ENCODE measurements around the gene HABP4.

The HABP4 gene

DNA sequence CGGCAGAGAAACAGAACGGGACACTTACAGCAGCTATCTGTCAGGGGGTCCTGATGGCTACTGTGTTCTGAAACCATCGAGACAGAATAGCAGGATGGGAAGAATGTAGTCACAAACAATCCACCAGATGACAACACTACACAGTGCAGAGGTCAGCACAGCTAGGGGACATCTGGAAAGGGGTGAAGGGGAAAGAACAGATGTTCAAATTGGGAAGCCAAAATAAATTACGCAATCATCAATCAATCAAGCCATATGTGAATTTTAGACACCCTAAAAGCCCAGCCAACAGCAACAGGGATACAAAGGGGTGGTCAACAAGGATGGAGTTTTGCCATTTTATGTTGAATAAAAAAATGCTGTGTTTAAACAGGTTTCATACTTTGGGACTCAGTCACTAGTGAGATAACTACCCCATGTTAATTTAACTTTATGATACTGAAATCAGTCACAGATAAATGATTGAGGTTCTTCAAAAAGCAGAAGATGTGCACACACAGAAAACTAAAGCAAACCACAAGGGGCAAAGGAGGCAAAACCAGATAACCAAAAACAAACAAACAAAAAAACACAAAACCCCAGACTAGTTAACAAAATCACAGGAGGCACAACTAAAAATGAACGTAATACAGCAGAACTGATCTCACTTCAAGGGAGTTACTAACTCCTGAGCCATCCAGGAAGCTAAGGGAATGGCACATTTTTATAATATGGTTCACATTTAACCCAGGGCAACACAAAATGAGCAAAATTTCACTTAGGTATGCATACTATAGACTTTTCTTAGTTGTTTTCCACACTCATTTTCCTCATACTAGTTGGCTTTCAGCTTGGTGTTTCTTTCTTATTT, 65.9 kb downstream of the HABP4 start:
- no peak for DNase-seq (ENCODE audit: low read depth in 1 of 2, low spot score in 1 of 2)

DNA sequence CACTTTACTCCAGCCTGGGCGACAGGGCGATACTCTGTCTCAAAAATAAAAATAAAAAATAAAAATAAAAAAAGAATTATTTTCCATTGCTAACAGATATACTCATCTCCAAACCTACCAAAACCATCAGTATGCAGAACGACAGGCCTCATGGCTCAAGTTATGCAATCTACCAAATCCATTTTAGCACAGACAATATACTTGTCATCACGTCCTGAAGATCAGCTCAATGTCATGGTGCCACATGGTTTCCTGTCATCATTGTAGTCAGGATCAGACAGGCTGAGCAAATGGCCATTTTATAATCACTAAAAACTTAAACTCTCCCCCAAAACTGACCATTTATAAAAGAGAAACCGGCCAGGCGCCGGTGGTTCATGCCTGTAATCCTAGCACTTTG, 69.1 kb downstream of the HABP4 start:
- no peak for DNase-seq (ENCODE audit: low read depth in 1 of 2, low spot score in 1 of 2)

DNA sequence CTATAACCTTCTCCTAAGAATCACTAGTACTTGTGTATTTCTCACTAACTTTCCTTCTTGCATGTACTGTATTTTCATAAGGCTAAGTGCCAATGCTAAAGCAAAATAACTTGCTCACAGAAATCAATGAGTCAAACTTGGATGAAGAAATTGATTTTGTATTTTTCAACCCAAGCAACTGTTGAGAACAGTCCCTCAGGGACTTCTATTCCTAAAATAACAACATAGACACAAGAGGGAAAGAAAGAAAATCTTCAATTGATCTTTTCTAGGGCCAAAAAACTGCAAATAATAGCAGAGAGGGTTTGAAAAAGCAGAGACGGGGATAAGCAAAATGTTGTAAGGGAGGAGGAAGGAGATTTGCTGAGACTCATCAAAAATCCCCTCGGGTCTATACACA, 69.8 kb downstream of the HABP4 start:
- DNase-seq (ENCODE audit: low read depth in 1 of 2, low spot score in 1 of 2), result no peak

DNA sequence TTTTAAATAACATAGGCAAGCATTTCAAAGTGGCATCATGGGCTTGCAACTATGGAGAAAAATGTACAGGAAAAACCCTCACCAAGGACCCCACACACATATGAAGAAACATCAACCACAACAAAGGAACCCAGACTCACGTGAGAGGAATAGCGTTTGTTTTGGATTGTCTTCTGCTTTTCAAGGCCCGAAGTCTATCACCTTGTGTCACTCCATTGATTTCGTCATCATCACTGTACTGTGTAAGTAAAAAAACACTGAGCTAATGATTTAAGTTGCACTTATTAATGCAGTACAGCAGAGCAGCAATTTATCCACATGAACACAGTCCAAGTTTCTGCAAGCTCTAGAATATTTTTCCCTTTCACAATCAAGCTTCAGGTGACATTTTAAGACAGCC, 72.4 kb downstream of the HABP4 start:
- DNase-seq (ENCODE audit: low read depth in 1 of 2, low spot score in 1 of 2), result no peak

DNA sequence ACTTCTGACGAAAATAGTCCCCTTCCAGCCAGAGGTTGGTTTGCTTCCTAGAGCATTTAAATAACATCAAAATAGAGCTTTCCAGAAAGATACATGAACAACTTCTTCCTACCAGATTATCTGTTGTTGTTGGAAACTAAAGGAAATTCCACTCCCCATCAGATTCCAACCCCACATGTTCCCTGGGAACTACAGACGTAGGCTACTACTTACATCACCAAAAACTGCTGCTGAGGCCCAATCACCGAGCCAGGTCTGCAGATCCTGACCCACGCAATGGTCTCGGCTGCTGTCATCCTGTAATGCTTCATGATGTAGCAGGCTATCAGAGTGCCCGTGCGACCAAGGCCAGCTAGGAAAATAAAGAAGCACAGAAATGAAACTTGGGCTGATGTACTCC, 73.4 kb downstream of the HABP4 start:
- no peak for DNase-seq (ENCODE audit: low read depth in 1 of 2, low spot score in 1 of 2)

DNA sequence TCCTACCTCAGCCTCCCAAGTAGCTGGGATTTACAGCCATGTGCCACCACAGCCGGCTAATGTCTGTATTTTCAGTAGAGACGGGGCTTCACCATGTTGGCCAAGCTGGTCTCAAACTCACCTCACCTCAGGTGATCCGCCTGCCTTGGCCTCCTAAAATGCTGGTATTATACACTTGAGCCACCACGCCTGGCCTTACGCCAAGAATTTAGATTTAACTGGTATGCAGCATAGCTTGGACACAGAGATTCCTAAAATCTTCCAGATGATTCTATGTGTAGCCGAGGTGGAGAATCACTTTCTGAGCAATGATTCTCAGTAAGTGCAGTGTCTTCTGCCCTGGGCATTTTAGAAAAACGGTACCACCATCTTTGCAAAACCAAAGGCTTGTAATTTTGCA, 74.1 kb downstream of the HABP4 start:
- no peak for DNase-seq (ENCODE audit: low read depth in 1 of 2, low spot score in 1 of 2)

DNA sequence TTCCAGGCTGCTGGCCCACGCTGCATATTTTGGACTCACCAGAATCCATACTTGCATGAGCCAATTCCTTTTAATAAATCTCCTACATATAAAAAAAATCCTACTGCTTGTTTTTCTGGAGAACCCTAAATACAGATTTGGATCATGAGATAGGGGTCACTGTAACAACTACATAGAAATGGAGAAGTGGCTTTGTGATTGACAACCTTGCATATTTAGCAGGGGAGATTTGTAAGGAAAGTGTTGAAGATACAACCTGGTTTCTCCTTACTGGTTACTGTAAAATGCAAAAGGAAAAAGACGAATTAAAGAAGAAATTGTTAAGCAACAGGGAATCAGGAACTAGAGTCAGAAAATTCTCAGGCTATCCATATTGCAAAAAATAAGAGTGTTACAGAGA, 74.8 kb downstream of the HABP4 start:
- no peak for DNase-seq (ENCODE audit: low read depth in 1 of 2, low spot score in 1 of 2)

DNA sequence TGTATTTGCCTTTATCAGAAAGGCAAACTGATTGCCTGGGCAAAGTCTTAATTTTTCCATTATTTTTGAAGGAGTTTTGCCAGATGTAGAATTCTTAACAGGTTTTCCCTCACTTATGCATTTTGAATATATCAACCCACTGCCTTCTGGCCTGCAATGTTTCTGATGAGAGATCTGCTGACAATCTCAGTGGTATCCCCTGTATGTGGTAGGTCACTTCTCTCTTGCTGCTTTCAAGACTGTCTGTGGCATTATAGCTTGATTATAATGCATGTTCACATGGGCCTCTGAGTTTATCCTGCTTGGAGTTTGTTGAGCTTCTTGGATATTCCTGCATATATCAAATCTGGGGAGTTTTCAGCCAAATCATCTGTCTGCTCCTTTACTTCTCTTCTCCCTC, 82.2 kb downstream of the HABP4 start:
- no peak for DNase-seq (ENCODE audit: low read depth in 1 of 2, low spot score in 1 of 2)

DNA sequence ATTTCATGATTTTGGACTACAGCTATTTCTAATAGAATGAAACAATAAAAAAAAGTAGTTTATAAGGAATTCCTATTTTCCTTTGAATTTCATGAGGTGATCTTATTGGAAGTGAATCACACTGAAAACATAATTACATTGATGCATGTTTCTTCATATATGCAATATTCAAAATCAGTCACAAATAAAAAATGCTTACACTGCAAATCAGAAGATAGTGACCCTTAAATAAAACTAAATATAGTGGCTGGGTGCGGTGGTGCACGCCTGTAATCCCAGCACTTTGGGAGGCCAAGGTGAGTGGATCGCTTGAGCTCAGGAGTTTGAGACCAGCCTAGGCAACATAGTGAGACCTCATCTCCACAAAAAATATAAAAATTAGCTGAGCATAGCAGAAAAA, 90.1 kb downstream of the HABP4 start:
- DNase-seq (ENCODE audit: low read depth in 1 of 2, low spot score in 1 of 2), result no peak

All from stimulated activated CD4-positive, alpha-beta T cell treated with anti-CD3 and anti-CD28 coated beads, Interleukin-15, amount 100 ng/mL, for 1 hour (primary cell).